Measurements from ENCODE around the gene MPZ. TPM values are rescaled to one million over a fixed set of nuclear protein-coding genes. Genes with fewer than 3 reads are reported as not detected.

Gene MPZ
- total RNA-seq, 5 donors from 2014 or later (not counting 1 experiment from before 2014, with no cell fraction given), result 3.4 to 7.9 (median 6.1) TPM

- Mint-ChIP-seq H3K27ac (no peak overlapping the region), H3K27me3 (peaks cover 14 to 18% of the 10 kb centered on the region in 2 donors), H3K36me3 (no peaks in the 10 kb centered on the region), H3K4me3 (no peak overlapping the region), H3K4me1 (no peaks in the 10 kb centered on the region), H3K9me3 (no peaks in the 10 kb centered on the region)
- Histone ChIP-seq H3K36me3 (ENCODE audit: control insufficient read depth in 2 of 2, extremely low read depth in 1 of 2, insufficient read depth in 1 of 2, low read length in 1 of 2) (no peaks in the 10 kb centered on the region), H3K27me3 (replicated peaks in 1 of 2; ENCODE audit: control insufficient read depth in 2 of 2, extremely low read depth in 1 of 2, insufficient read depth in 2 of 2, low read length in 1 of 2) (peaks cover 4% of the 10 kb centered on the region in 2 experiments), H3K27ac (ENCODE audit: low read length) (no peak overlapping the region), H3K9me3 (no peaks in the 10 kb centered on the region), H3K4me3 (ENCODE audit: control insufficient read depth in 1 of 2, extremely low read depth in 1 of 2, low read length in 1 of 2) (no peak overlapping the region), H3K4me1 (ENCODE audit: control insufficient read depth in 1 of 2, extremely low read depth in 1 of 2, insufficient read depth in 2 of 2, low read length in 2 of 2) (no peaks in the 10 kb centered on the region)
- CTCF ChIA-PET, result no interaction called here
- ATAC-seq (replicated peaks in 1 of 4) (no peak), DNase-seq (no peak)
- WGBS (ENCODE audit: insufficient coverage), result 30% methylated on average over 1 of the region's 3 CpGs
- POLR2A ChIA-PET, result no interaction called here
These were observed 36.4 kb downstream of the MPZ start for GRCh38 chr1:161273402-161273801.

- H3K4me3 Mint-ChIP-seq, result no peak overlapping the region
- Histone ChIP-seq H3K9me3 (no peaks in the 10 kb centered on the region), H3K36me3 (ENCODE audit: control insufficient read depth in 2 of 2, extremely low read depth in 1 of 2, insufficient read depth in 1 of 2, low read length in 1 of 2) (no peaks in the 10 kb centered on the region), H3K27ac (ENCODE audit: low read length) (no peak overlapping the region), H3K27me3 (replicated peaks in 1 of 2; ENCODE audit: control insufficient read depth in 2 of 2, extremely low read depth in 1 of 2, insufficient read depth in 2 of 2, low read length in 1 of 2) (peaks cover 2 to 24% of the 10 kb centered on the region in 2 experiments), H3K4me3 (ENCODE audit: control insufficient read depth in 1 of 2, extremely low read depth in 1 of 2, low read length in 1 of 2) (no peak overlapping the region), H3K4me1 (ENCODE audit: control insufficient read depth in 1 of 2, extremely low read depth in 1 of 2, insufficient read depth in 2 of 2, low read length in 2 of 2) (no peaks in the 10 kb centered on the region)
- no peak overlapping the region for H3K27ac Mint-ChIP-seq
- 0% methylated on average over 1 of the region's 3 CpGs for WGBS (ENCODE audit: insufficient coverage)
- H3K4me1 Mint-ChIP-seq, result no peaks in the 10 kb centered on the region
- ChIA-PET CTCF (no interaction called here), POLR2A (no interaction called here)
- H3K36me3 Mint-ChIP-seq, result no peaks in the 10 kb centered on the region
- peaks cover 18 to 23% of the 10 kb centered on the region in 2 donors for H3K27me3 Mint-ChIP-seq
- no peaks in the 10 kb centered on the region for H3K9me3 Mint-ChIP-seq
- ATAC-seq (replicated peaks in 1 of 4), result no peak
- no peak for DNase-seq
These were observed 42.4 kb downstream of the MPZ start for GRCh38 chr1:161267321-161267720.

- peaks cover 20 to 22% of the 10 kb centered on the region in 2 donors for H3K27me3 Mint-ChIP-seq
- Histone ChIP-seq H3K36me3 (ENCODE audit: control insufficient read depth in 2 of 2, extremely low read depth in 1 of 2, insufficient read depth in 1 of 2, low read length in 1 of 2) (no peaks in the 10 kb centered on the region), H3K4me3 (ENCODE audit: control insufficient read depth in 1 of 2, extremely low read depth in 1 of 2, low read length in 1 of 2) (no peak overlapping the region), H3K9me3 (no peaks in the 10 kb centered on the region), H3K27ac (ENCODE audit: low read length) (no peak overlapping the region), H3K27me3 (replicated peaks in 1 of 2; ENCODE audit: control insufficient read depth in 2 of 2, extremely low read depth in 1 of 2, insufficient read depth in 2 of 2, low read length in 1 of 2) (peaks cover 2 to 27% of the 10 kb centered on the region in 2 experiments), H3K4me1 (ENCODE audit: control insufficient read depth in 1 of 2, extremely low read depth in 1 of 2, insufficient read depth in 2 of 2, low read length in 2 of 2) (no peaks in the 10 kb centered on the region)
- no peak overlapping the region for H3K27ac Mint-ChIP-seq
- POLR2A ChIA-PET, result no interaction called here
- H3K4me3 Mint-ChIP-seq, result no peak overlapping the region
- no CpG with 5 or more reads among the region's 2 CpGs for WGBS (ENCODE audit: insufficient coverage)
- no peaks in the 10 kb centered on the region for H3K36me3 Mint-ChIP-seq
- H3K4me1 Mint-ChIP-seq, result no peaks in the 10 kb centered on the region
- CTCF ChIA-PET, result no interaction called here
- DNase-seq (no peak), ATAC-seq (replicated peaks in 1 of 4) (no peak)
- no peaks in the 10 kb centered on the region for H3K9me3 Mint-ChIP-seq
These were observed 42.9 kb downstream of the MPZ start for GRCh38 chr1:161266836-161267235.

- H3K27me3 ChIP-seq (replicated peaks in 1 of 2; ENCODE audit: control insufficient read depth in 2 of 2, extremely low read depth in 1 of 2, insufficient read depth in 2 of 2, low read length in 1 of 2), result peaks cover 2 to 32% of the 10 kb centered on the region in 2 experiments
- no peak overlapping the region for H3K27ac ChIP-seq (ENCODE audit: low read length)
- ChIA-PET POLR2A (no interaction called here), CTCF (no interaction called here)
- no CpG with 5 or more reads among the region's 3 CpGs for WGBS (ENCODE audit: insufficient coverage)
- Mint-ChIP-seq H3K9me3 (no peaks in the 10 kb centered on the region), H3K27me3 (peaks cover 24 to 26% of the 10 kb centered on the region in 2 donors), H3K27ac (no peak overlapping the region), H3K4me3 (no peak overlapping the region), H3K4me1 (peaks cover 0 to 2% (median 0%) of the 10 kb centered on the region in 3 donors), H3K36me3 (no peaks in the 10 kb centered on the region)
- no peaks in the 10 kb centered on the region for H3K4me1 ChIP-seq (ENCODE audit: control insufficient read depth in 1 of 2, extremely low read depth in 1 of 2, insufficient read depth in 2 of 2, low read length in 2 of 2)
- H3K4me3 ChIP-seq (ENCODE audit: control insufficient read depth in 1 of 2, extremely low read depth in 1 of 2, low read length in 1 of 2), result no peak overlapping the region
- H3K9me3 ChIP-seq, result no peaks in the 10 kb centered on the region
- no peaks in the 10 kb centered on the region for H3K36me3 ChIP-seq (ENCODE audit: control insufficient read depth in 2 of 2, extremely low read depth in 1 of 2, insufficient read depth in 1 of 2, low read length in 1 of 2)
- ATAC-seq (replicated peaks in 1 of 4) (no peak), DNase-seq (no peak)
These were observed 43.6 kb downstream of the MPZ start for GRCh38 chr1:161266202-161266601.

GRCh38 chr1:161265305-161265704, 44.5 kb downstream of the MPZ start:
- WGBS (ENCODE audit: insufficient coverage), result 94% methylated on average over 3 of the region's 5 CpGs
- peaks cover 6 to 37% of the 10 kb centered on the region in 2 experiments for H3K27me3 ChIP-seq (replicated peaks in 1 of 2; ENCODE audit: control insufficient read depth in 2 of 2, extremely low read depth in 1 of 2, insufficient read depth in 2 of 2, low read length in 1 of 2)
- Mint-ChIP-seq H3K27ac (no peak overlapping the region), H3K9me3 (no peaks in the 10 kb centered on the region), H3K36me3 (no peaks in the 10 kb centered on the region), H3K27me3 (peaks cover 30 to 35% of the 10 kb centered on the region in 2 donors), H3K4me3 (no peak overlapping the region), H3K4me1 (peaks cover 3 to 6% (median 5%) of the 10 kb centered on the region in 3 donors)
- H3K4me1 ChIP-seq (ENCODE audit: control insufficient read depth in 1 of 2, extremely low read depth in 1 of 2, insufficient read depth in 2 of 2, low read length in 2 of 2), result no peaks in the 10 kb centered on the region
- DNase-seq (no peak), ATAC-seq (replicated peaks in 1 of 4) (no peak)
- no peaks in the 10 kb centered on the region for H3K9me3 ChIP-seq
- no peaks in the 10 kb centered on the region for H3K36me3 ChIP-seq (ENCODE audit: control insufficient read depth in 2 of 2, extremely low read depth in 1 of 2, insufficient read depth in 1 of 2, low read length in 1 of 2)
- ChIA-PET CTCF (no interaction called here), POLR2A (no interaction called here)
- H3K4me3 ChIP-seq (ENCODE audit: control insufficient read depth in 1 of 2, extremely low read depth in 1 of 2, low read length in 1 of 2), result no peak overlapping the region
- H3K27ac ChIP-seq (ENCODE audit: low read length), result no peak overlapping the region

- Histone ChIP-seq H3K4me1 (ENCODE audit: control insufficient read depth in 1 of 2, extremely low read depth in 1 of 2, insufficient read depth in 2 of 2, low read length in 2 of 2) (peaks cover 3 to 14% of the 10 kb centered on the region in 2 experiments), H3K9me3 (no peaks in the 10 kb centered on the region), H3K27ac (ENCODE audit: low read length) (no peak overlapping the region), H3K27me3 (replicated peaks in 1 of 2; ENCODE audit: control insufficient read depth in 2 of 2, extremely low read depth in 1 of 2, insufficient read depth in 2 of 2, low read length in 1 of 2) (peaks cover 14 to 68% of the 10 kb centered on the region in 2 experiments), H3K4me3 (ENCODE audit: control insufficient read depth in 1 of 2, extremely low read depth in 1 of 2, low read length in 1 of 2) (no peak overlapping the region), H3K36me3 (ENCODE audit: control insufficient read depth in 2 of 2, extremely low read depth in 1 of 2, insufficient read depth in 1 of 2, low read length in 1 of 2) (no peaks in the 10 kb centered on the region)
- H3K27ac Mint-ChIP-seq, result no peak overlapping the region
- peaks cover 19 to 25% (median 21%) of the 10 kb centered on the region in 3 donors for H3K4me1 Mint-ChIP-seq
- H3K4me3 Mint-ChIP-seq, result no peak overlapping the region
- ChIA-PET CTCF (no interaction called here), POLR2A (no interaction called here)
- H3K36me3 Mint-ChIP-seq, result peaks cover 16% of the 10 kb centered on the region
- ATAC-seq (replicated peaks in 1 of 4), result no peak
- DNase-seq, result no peak
- peaks cover 55 to 67% of the 10 kb centered on the region in 2 donors for H3K27me3 Mint-ChIP-seq
- peaks cover 0 to 15% (median 12%) of the 10 kb centered on the region in 3 donors for H3K9me3 Mint-ChIP-seq
- 40% methylated on average over 1 of the region's 12 CpGs for WGBS (ENCODE audit: insufficient coverage)
These were observed 48.2 kb downstream of the MPZ start for GRCh38 chr1:161261261-161262235.

Data from T-cell (primary cell).